Caco-2 (cell line): ENCODE measurements around the gene SLC10A1. TPM values are rescaled to one million over a fixed set of nuclear protein-coding genes. Genes with fewer than 3 reads are reported as not detected.
A peak's percentile ranks its signal among the peaks of the same experiment; 100 is the strongest.

Source experiments
- BruUV-seq: library from RNA; stranded (reverse); fragments of 400-500 nt; replicated peaks from 2 replicates; lab custom pipeline; 2021; lab: Mats Ljungman, UMichigan
- CTCF ChIA-PET: fragments of 300-600 bp; sonication (Branson Sonifier 250); formaldehyde crosslinking; loops from one replicate; lab custom pipeline; 2022; ENCODE audit warnings: antibody characterized with exemption; lab: Charles Lee
- POLR2A ChIA-PET: fragments of 300-600 bp; sonication (Branson Sonifier 250); formaldehyde crosslinking; loops from one replicate; lab custom pipeline; 2022; ENCODE audit warnings: antibody characterized with exemption; lab: Charles Lee
- DNase-seq, 2 experiments: peaks; one replicate each; pipeline versions ENCODE4 v3.0.0 to v3.0.0-alpha.2; 2020 to 2022
- H3K27me3 ChIP-seq: replicated peaks from 2 replicates; pipeline ENCODE4 v1.6.0; 2011; ENCODE audit warnings: low read length; ENCODE audit not compliant: control insufficient read depth, insufficient read depth
- H3K36me3 ChIP-seq: 2 replicates; pipeline ENCODE4 v1.5.1; 2011; ENCODE audit warnings: low read length; ENCODE audit not compliant: control insufficient read depth, insufficient read depth
- H3K4me1 ChIP-seq: fragments of 250-450 bp; sonication (Bioruptor Pico); 2 replicates; pipeline ENCODE4 v1.5.1; 2020; ENCODE audit warnings: mild to moderate bottlenecking
- H3K4me3 ChIP-seq: 2 replicates; pipeline ENCODE4 v1.5.1; 2011; ENCODE audit warnings: low read depth, mild to moderate bottlenecking, control low read depth, low read length
- H3K9me3 ChIP-seq: fragments of 250-450 bp; sonication (Bioruptor Pico); 2 replicates; pipeline ENCODE4 v1.5.1; 2020; ENCODE audit warnings: mild to moderate bottlenecking, moderate library complexity
- H3K27ac Mint-ChIP-seq: one replicate; pipeline ENCODE4 v1.8.0; 2022; ENCODE audit warnings: mixed read lengths; ENCODE audit not compliant: unreplicated experiment
- H3K27me3 Mint-ChIP-seq: one replicate; pipeline ENCODE4 v1.8.0; 2022; ENCODE audit warnings: mixed read lengths; ENCODE audit not compliant: insufficient read depth, unreplicated experiment
- H3K36me3 Mint-ChIP-seq: one replicate; pipeline ENCODE4 v1.8.0; 2022; ENCODE audit warnings: mild to moderate bottlenecking, mixed read lengths; ENCODE audit not compliant: insufficient read depth, unreplicated experiment
- H3K4me1 Mint-ChIP-seq: one replicate; pipeline ENCODE4 v1.8.0; 2022; ENCODE audit warnings: low read depth, mixed read lengths; ENCODE audit not compliant: unreplicated experiment
- H3K4me3 Mint-ChIP-seq: one replicate; pipeline ENCODE4 v1.8.0; 2022; ENCODE audit warnings: mild to moderate bottlenecking, moderate library complexity, mixed read lengths; ENCODE audit not compliant: unreplicated experiment
- H3K9me3 Mint-ChIP-seq: one replicate; pipeline ENCODE4 v1.8.0; 2022; ENCODE audit warnings: mixed read lengths; ENCODE audit not compliant: unreplicated experiment
- intact Hi-C: fragments of 100-400 bp; cut with micrococcal nuclease; formaldehyde crosslinking; loops from one replicate; pipeline ENCODE4 v1.10.0; 2022; ENCODE audit not compliant: unreplicated experiment
- total RNA-seq: library from RNA; stranded (reverse); gene quantifications from 2 replicates; pipeline ENCODE4 v1.2.3, GENCODE V29; 2022
- TF ChIP-seq, protein P1 (sequence below), 2 experiments: fragments of 200-600 bp in 1 of 2; IDR thresholded peaks; 1 replicate in 1 of 2; 2 replicates in 1 of 2; pipeline versions ENCODE4 v1.5.1 to v1.8.0; 2011 to 2022; ENCODE audit warnings: antibody characterized with exemption in 1 of 2, control low read depth in 1 of 2, inconsistent platforms in 1 of 2, low read depth in 1 of 2, low read length in 1 of 2, mild to moderate bottlenecking in 1 of 2, moderate library complexity in 1 of 2; ENCODE audit not compliant: insufficient read depth in 1 of 2, severe bottlenecking in 1 of 2, unreplicated experiment in 1 of 2

The SLC10A1 gene
- total RNA-seq, 1 experiment from 2014 or later: 3.8 TPM

DNA sequence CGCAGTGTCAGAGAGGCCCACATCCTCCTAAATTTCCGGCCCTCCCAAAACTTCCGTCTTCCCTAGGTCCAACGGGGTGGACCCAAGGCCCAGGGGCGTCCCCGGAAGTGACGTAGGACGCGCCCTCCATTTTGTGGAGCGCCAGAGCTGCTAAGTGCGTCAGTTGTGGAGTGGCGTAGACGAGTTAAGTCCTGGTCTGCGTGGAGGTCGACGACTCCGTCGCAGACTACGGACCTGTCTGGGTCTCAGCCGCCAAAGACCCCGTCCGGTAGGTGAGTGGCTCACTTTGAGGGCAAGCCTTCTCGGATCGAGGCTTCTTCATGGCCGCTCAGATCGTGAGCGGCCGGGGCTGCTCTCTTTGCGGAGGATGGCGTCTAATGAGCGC, 30.1 kb downstream of the SLC10A1 start, which contains the start of gene SRSF5:
Gene SRSF5 (plus strand): TSS at position 159 of the 385 bp plus-strand sequence. CDS start 1,015 bp downstream, outside the sequence.
- Histone ChIP-seq H3K36me3 (peaks cover 13% of the 10 kb centered on the region), H3K4me1 (peaks cover 19% of the 10 kb centered on the region), H3K9me3 (no peaks in the 10 kb centered on the region; the same call in 1 of the 2 replicates), H3K27me3 (no peaks in the 10 kb centered on the region), H3K4me3 (peak within 1 kb of the TSS; percentile 85)
- no TSS peak for BruUV-seq
- H3K36me3 Mint-ChIP-seq: peaks cover 55% of the 10 kb centered on the region
- H3K27ac Mint-ChIP-seq: peak within 1 kb of the TSS; percentile 99
- peak within 1 kb of the TSS; percentile 97 for H3K4me3 Mint-ChIP-seq
- CTCF ChIA-PET: interaction anchor here (0.6 to 1.1 kb wide), 3 partner anchors 16 to 856 kb away, joined by 3 read pairs; no protein-coding TSS in a partner anchor
- H3K4me1 Mint-ChIP-seq: peaks cover 19% of the 10 kb centered on the region
- POLR2A ChIA-PET: interaction anchor here (0.6 to 2.5 kb wide), 10 partner anchors 12 to 319 kb away, joined by 3 to 14 read pairs (median 4); partner anchors contain the start of genes SLC10A1 and SUSD6
- peak; percentile 96 to 97 for DNase-seq
- H3K27me3 Mint-ChIP-seq: no peaks in the 10 kb centered on the region
- TF ChIP-seq, protein P1, sequence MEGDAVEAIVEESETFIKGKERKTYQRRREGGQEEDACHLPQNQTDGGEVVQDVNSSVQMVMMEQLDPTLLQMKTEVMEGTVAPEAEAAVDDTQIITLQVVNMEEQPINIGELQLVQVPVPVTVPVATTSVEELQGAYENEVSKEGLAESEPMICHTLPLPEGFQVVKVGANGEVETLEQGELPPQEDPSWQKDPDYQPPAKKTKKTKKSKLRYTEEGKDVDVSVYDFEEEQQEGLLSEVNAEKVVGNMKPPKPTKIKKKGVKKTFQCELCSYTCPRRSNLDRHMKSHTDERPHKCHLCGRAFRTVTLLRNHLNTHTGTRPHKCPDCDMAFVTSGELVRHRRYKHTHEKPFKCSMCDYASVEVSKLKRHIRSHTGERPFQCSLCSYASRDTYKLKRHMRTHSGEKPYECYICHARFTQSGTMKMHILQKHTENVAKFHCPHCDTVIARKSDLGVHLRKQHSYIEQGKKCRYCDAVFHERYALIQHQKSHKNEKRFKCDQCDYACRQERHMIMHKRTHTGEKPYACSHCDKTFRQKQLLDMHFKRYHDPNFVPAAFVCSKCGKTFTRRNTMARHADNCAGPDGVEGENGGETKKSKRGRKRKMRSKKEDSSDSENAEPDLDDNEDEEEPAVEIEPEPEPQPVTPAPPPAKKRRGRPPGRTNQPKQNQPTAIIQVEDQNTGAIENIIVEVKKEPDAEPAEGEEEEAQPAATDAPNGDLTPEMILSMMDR (IDR thresholded peaks at IDR 0.05; ENCODE audit: insufficient read depth in 1 of 2, low read depth in 1 of 2, low read length in 1 of 2, severe bottlenecking in 1 of 2, unreplicated experiment in 1 of 2): no peak
- no peaks in the 10 kb centered on the region for H3K9me3 Mint-ChIP-seq
- intact Hi-C loops: loop anchor here (1.0 to 2.0 kb wide), 4 partner anchors 26 to 368 kb away; partner anchors contain the start of genes ERH and SLC39A9

DNA sequence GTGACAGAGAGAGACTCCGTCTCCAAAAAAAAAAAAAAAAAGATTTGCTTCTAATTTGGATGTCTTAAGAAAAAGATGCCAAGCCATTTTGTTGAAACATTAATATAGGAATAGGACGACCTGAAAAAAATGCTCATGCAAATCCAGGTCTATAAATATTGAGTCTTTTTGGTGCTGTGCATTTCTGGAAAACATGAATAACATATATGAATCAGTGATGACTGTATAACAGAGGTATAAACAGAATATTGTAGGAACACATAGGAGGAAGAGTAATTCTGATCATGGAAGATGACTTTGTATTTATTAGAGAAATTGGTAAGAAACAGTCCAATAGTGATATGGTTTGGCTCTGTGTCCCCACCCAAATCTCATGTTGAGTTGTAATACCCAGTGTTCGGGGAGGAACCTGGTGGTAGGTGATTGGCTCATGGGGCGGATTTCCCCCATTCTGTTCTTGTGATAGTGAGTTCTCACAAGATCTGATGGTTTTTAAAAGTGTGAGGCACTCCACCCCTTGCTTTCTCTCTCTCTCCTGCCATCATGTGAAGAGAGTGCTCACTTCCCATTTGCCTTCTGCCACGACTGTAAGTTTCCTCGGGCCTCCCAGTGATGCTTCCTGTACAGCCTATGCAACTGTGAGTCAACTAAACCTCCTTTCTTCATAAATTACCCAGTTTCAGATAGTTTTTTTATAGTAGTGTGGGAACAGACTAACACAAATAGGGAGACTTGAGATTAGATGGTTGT, 33.1 kb downstream of the SLC10A1 start:
- no TSS peak for BruUV-seq
- CTCF ChIA-PET: no interaction called here

DNA sequence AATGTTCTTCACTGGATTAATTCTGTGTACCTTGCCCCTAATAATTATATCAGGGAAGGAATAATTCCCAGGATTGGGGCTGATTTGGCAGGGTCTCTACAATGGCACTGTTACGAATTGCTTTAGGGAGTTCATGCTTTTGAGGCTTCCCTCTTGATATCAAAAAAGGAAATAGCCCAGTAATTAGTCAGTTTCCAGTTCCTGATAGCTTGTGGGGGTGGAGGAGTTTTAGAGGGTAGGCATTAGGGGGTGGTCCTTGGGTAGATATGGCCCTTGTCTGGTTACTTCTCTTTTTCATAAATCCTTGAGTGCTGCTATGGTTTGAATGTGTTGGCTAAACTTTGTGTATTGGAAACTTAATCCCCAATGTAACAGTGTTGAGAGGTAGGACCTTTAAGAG, 36.2 kb downstream of the SLC10A1 start:
- no peak overlapping the region for H3K27ac Mint-ChIP-seq
- H3K4me3 Mint-ChIP-seq: no peak overlapping the region
- no peaks in the 10 kb centered on the region; the same call in 1 of the 2 replicates for H3K9me3 ChIP-seq
- H3K9me3 Mint-ChIP-seq: no peaks in the 10 kb centered on the region
- no TSS peak for BruUV-seq
- H3K36me3 ChIP-seq: no peaks in the 10 kb centered on the region
- peaks cover 11% of the 10 kb centered on the region for H3K4me1 ChIP-seq
- H3K27me3 ChIP-seq: no peaks in the 10 kb centered on the region
- no peak overlapping the region for H3K4me3 ChIP-seq
- TF ChIP-seq, protein P1 (IDR thresholded peaks at IDR 0.05; ENCODE audit: insufficient read depth in 1 of 2, low read depth in 1 of 2, low read length in 1 of 2, severe bottlenecking in 1 of 2, unreplicated experiment in 1 of 2): no peak
- no peaks in the 10 kb centered on the region for H3K27me3 Mint-ChIP-seq
- H3K36me3 Mint-ChIP-seq: no peaks in the 10 kb centered on the region
- ChIA-PET CTCF (no interaction called here), POLR2A (no interaction called here)
- peaks cover 8% of the 10 kb centered on the region for H3K4me1 Mint-ChIP-seq
- intact Hi-C loops: no loop called here
- DNase-seq: no peak

More for the DNA sequence above, 33.1 kb downstream of the SLC10A1 start:
- peaks cover 14% of the 10 kb centered on the region for H3K4me1 Mint-ChIP-seq
- 0 out of 2 replicates have a peak, but pooled peaks cover 5% of the 10 kb centered on the region for H3K36me3 ChIP-seq
- H3K27me3 ChIP-seq: no peaks in the 10 kb centered on the region
- H3K9me3 Mint-ChIP-seq: no peaks in the 10 kb centered on the region
- POLR2A ChIA-PET: no interaction called here
- no peaks in the 10 kb centered on the region for H3K27me3 Mint-ChIP-seq
- TF ChIP-seq, protein P1 (IDR thresholded peaks at IDR 0.05; ENCODE audit: insufficient read depth in 1 of 2, low read depth in 1 of 2, low read length in 1 of 2, severe bottlenecking in 1 of 2, unreplicated experiment in 1 of 2): no peak
- intact Hi-C loops: no loop called here
- no peak for DNase-seq
- H3K36me3 Mint-ChIP-seq: peaks cover 25% of the 10 kb centered on the region
- H3K4me3 Mint-ChIP-seq: no peak overlapping the region
- H3K27ac Mint-ChIP-seq: no peak overlapping the region
- no peaks in the 10 kb centered on the region; the same call in 1 of the 2 replicates for H3K9me3 ChIP-seq
- peaks cover 11% of the 10 kb centered on the region for H3K4me1 ChIP-seq
- H3K4me3 ChIP-seq: no peak overlapping the region
